Measurements from ENCODE around the gene NLRP13.

DNA sequence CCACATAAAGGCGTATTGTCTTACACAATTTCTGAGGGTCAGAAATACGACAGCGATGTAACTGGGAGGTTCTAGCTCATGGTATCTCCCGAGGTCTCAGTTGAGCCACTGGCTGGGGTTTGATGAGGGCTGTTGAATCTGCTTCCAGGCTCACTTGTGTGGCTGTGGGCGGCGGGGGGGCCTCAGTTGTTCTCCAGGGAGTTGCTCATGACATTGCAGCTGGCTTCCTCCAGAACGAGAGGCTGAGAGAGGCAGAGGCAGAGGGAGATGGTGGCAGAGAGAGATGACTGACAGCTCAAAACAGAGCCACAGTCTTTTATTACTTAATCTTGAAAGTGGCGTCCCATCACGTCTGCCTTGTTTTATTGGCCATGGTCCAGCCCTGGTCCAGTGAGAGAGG, 48.3 kb upstream of the NLRP13 start:
- TF ChIP-seq TAF1 (IDR thresholded peaks at IDR 0.05; ENCODE audit: borderline replicate concordance, insufficient read depth, low read length) (no peak), POLR2AphosphoS5 (IDR thresholded peaks at IDR 0.05; ENCODE audit: low read depth, low read length) (no peak), FOXP2 (optimal IDR thresholded peaks at IDR 0.05; ENCODE audit: borderline replicate concordance, extremely low read depth, extremely low read length, insufficient read depth) (no peak), SIN3A (IDR thresholded peaks at IDR 0.05; ENCODE audit: borderline replicate concordance, insufficient read depth, low read length) (no peak)
- TF ChIP-seq, protein P1, sequence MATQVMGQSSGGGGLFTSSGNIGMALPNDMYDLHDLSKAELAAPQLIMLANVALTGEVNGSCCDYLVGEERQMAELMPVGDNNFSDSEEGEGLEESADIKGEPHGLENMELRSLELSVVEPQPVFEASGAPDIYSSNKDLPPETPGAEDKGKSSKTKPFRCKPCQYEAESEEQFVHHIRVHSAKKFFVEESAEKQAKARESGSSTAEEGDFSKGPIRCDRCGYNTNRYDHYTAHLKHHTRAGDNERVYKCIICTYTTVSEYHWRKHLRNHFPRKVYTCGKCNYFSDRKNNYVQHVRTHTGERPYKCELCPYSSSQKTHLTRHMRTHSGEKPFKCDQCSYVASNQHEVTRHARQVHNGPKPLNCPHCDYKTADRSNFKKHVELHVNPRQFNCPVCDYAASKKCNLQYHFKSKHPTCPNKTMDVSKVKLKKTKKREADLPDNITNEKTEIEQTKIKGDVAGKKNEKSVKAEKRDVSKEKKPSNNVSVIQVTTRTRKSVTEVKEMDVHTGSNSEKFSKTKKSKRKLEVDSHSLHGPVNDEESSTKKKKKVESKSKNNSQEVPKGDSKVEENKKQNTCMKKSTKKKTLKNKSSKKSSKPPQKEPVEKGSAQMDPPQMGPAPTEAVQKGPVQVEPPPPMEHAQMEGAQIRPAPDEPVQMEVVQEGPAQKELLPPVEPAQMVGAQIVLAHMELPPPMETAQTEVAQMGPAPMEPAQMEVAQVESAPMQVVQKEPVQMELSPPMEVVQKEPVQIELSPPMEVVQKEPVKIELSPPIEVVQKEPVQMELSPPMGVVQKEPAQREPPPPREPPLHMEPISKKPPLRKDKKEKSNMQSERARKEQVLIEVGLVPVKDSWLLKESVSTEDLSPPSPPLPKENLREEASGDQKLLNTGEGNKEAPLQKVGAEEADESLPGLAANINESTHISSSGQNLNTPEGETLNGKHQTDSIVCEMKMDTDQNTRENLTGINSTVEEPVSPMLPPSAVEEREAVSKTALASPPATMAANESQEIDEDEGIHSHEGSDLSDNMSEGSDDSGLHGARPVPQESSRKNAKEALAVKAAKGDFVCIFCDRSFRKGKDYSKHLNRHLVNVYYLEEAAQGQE (IDR thresholded peaks at IDR 0.05; ENCODE audit: insufficient read depth in 1 of 2, low read depth in 2 of 2, low read length in 2 of 2), result no peak
